GM12878 (cell line): ENCODE data around the gene CLEC4G.

Experiments used
- EZH2 ChIP-seq: IDR thresholded peaks from 2 replicates; pipeline ENCODE4 v1.6.1; 2012; ENCODE audit warnings: low read depth, mild to moderate bottlenecking, control low read depth, inconsistent platforms, low read length, borderline replicate concordance; ENCODE audit not compliant: control insufficient read depth
- TAF1 ChIP-seq: IDR thresholded peaks from 2 replicates; pipeline ENCODE4 v1.6.1; 2011; ENCODE audit warnings: mild to moderate bottlenecking, low read depth, low read length, borderline replicate concordance
- YBX1 ChIP-seq: fragments of 450-650 bp; IDR thresholded peaks from 2 replicates; pipeline ENCODE4 v1.6.1; 2016; ENCODE audit warnings: antibody characterized with exemption
- YY1 ChIP-seq: IDR thresholded peaks from 2 replicates; pipeline ENCODE4 v1.6.1; 2011; ENCODE audit warnings: low read depth, mild to moderate bottlenecking, low read length
- TF ChIP-seq, protein P1 (sequence below), 3 experiments: IDR thresholded peaks in 2 of 3; conservative IDR thresholded peaks in 1 of 3; 2 replicates each; pipeline ENCODE4 v1.5.1; 2011; ENCODE audit warnings: low read depth in 3 of 3, low read length in 3 of 3, mild to moderate bottlenecking in 3 of 3, control low read depth in 2 of 3, moderate library complexity in 2 of 3, inconsistent platforms in 1 of 3, mixed read lengths in 1 of 3; ENCODE audit not compliant: control insufficient read depth in 2 of 3, insufficient read depth in 1 of 3; ENCODE audit errors: extremely low read depth in 1 of 3

DNA sequence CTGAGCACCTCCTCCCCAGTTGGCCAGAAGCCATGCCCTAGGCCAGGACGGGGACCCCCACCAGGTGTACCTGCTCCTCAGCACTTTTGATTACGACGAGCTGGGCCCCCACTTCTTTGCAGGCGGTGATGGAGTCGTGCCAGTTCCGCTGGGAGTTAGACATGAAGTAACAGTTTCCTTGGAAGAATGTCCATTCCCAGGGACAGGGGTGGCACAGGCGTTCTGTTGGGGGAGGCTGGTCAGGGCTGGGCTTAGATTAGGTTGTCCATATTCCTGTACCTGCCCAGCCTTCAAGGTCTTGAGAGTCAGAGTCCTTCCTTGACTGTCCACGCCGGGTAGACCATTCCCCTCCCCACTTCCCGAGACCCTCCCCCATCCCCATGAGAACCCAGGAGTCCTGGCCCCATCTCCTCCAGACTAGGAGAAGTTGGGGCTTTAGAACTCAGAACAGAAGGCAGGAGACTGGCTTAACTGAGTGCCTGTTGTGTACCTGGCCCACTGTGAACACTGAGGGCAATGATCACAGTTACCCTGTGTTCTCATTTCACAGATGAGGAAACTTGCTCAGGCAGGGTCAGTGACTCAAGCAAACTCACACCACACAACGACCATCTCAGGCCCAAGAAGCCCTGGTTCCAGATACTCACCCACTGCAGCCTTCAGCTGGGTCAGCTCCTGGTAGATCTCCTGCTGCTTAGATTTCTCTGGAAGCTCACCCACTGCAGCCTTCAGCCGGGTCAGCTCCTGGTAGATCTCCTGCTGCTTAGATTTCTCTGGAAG lies 13.2 kb upstream of the CLEC4G start:
- TF ChIP-seq, protein P1, sequence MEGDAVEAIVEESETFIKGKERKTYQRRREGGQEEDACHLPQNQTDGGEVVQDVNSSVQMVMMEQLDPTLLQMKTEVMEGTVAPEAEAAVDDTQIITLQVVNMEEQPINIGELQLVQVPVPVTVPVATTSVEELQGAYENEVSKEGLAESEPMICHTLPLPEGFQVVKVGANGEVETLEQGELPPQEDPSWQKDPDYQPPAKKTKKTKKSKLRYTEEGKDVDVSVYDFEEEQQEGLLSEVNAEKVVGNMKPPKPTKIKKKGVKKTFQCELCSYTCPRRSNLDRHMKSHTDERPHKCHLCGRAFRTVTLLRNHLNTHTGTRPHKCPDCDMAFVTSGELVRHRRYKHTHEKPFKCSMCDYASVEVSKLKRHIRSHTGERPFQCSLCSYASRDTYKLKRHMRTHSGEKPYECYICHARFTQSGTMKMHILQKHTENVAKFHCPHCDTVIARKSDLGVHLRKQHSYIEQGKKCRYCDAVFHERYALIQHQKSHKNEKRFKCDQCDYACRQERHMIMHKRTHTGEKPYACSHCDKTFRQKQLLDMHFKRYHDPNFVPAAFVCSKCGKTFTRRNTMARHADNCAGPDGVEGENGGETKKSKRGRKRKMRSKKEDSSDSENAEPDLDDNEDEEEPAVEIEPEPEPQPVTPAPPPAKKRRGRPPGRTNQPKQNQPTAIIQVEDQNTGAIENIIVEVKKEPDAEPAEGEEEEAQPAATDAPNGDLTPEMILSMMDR (IDR thresholded peaks at IDR 0.05 in 2 of 3, conservative IDR thresholded peaks at IDR 0.05 in 1 of 3; ENCODE audit: control insufficient read depth in 2 of 3, extremely low read depth in 1 of 3, insufficient read depth in 1 of 3, low read depth in 3 of 3, low read length in 3 of 3), result no peak
- TF ChIP-seq YY1 (no peak), TAF1 (no peak), YBX1 (no peak), EZH2 (no peak)
